Uterus (tissue), 4 donors: ENCODE data around the gene SENP8. TPM values are rescaled to one million over a fixed set of nuclear protein-coding genes. Genes with fewer than 3 reads are reported as not detected.

Experiments used
- DNase-seq, 2 donors: peaks; one replicate each; pipeline ENCODE4 v3.0.0-alpha.2; 2019 to 2020
- H3K27ac ChIP-seq, 2 donors: fragments of 200-600 bp; sonication (generic); 1 replicate in 1 of 2; 2 replicates in 1 of 2; pipeline ENCODE4 v1.5.1; 2016 to 2018
- H3K27me3 ChIP-seq, 2 donors: fragments of 200-600 bp; sonication (generic); one replicate each; pipeline ENCODE4 v1.5.1; 2018 to 2019; ENCODE audit warnings: control low read depth in 1 of 2
- H3K36me3 ChIP-seq, 2 donors: fragments of 200-600 bp; sonication (generic); one replicate each; pipeline ENCODE4 v1.5.1; 2019; ENCODE audit warnings: control low read depth in 1 of 2
- H3K4me1 ChIP-seq, 2 donors: fragments of 200-600 bp; sonication (generic); one replicate each; pipeline ENCODE4 v1.5.1; 2018 to 2019; ENCODE audit warnings: control low read depth in 1 of 2
- H3K4me3 ChIP-seq, 2 donors: fragments of 200-600 bp; sonication (generic); 1 replicate in 1 of 2; 2 replicates in 1 of 2; pipeline ENCODE4 v1.5.1; 2018 to 2019; ENCODE audit warnings: mild to moderate bottlenecking in 1 of 2
- H3K9me3 ChIP-seq, 2 donors: fragments of 200-600 bp; sonication (generic); one replicate each; pipeline ENCODE4 v1.5.1; 2019; ENCODE audit warnings: control low read depth in 1 of 2
- CTCF ChIP-seq, 4 experiments: fragments of 200-600 bp in 2 of 4; fragments of 450-650 bp in 2 of 4; sonication (generic) in 2 of 4; IDR thresholded peaks; one replicate each; pipeline ENCODE4 v1.5.1; 2016 to 2019; ENCODE audit warnings: antibody characterized with exemption in 4 of 4, mild to moderate bottlenecking in 2 of 4, moderate library complexity in 1 of 4
- POLR2A ChIP-seq, 2 donors: fragments of 450-650 bp; IDR thresholded peaks; one replicate each; pipeline ENCODE4 v1.6.1; 2016; ENCODE audit warnings: antibody characterized with exemption in 2 of 2, mild to moderate bottlenecking in 1 of 2, moderate library complexity in 1 of 2
- intact Hi-C: fragments of 100-400 bp; cut with DNase I; formaldehyde crosslinking; loops from one replicate; pipeline ENCODE4 v1.15.1; 2023; ENCODE audit warnings: low total_unique reads
- total RNA-seq, 4 donors: library from RNA; depleted of rRNA in 3 of 4; stranded (reverse); fragments of >200 nt in 3 of 4; gene quantifications; one replicate each; pipeline versions ENCODE4 v1.1.0 to v1.2.4, GENCODE V29; 2014 to 2023
- donor health status: DM: yes; HTN: yes; CAD: no.

The SENP8 gene
- total RNA-seq, 4 donors from 2014 or later, result 0.77 to 5.6 (median 3.5) TPM

- no peaks in the 10 kb centered on the region for H3K36me3 ChIP-seq
- no peaks in the 10 kb centered on the region for H3K4me1 ChIP-seq
- TF ChIP-seq POLR2A (IDR thresholded peaks at IDR 0.05) (no peak), CTCF (IDR thresholded peaks at IDR 0.05) (no peak)
- no peak for DNase-seq
- H3K27me3 ChIP-seq, result no peaks in the 10 kb centered on the region
- no peak overlapping the region for H3K4me3 ChIP-seq
- H3K9me3 ChIP-seq, result no peaks in the 10 kb centered on the region
- no peak overlapping the region for H3K27ac ChIP-seq
- intact Hi-C loops, result no loop called here
These were observed 54.6 kb downstream of the SENP8 start for GRCh38 chr15:72172796-72173195.

GRCh38 chr15:72173401-72173800, 55.2 kb downstream of the SENP8 start:
- no peak overlapping the region for H3K4me3 ChIP-seq
- no peaks in the 10 kb centered on the region for H3K27me3 ChIP-seq
- no peak for DNase-seq
- intact Hi-C loops, result no loop called here
- H3K36me3 ChIP-seq, result no peaks in the 10 kb centered on the region
- no peaks in the 10 kb centered on the region for H3K9me3 ChIP-seq
- H3K27ac ChIP-seq, result no peak overlapping the region
- TF ChIP-seq CTCF (IDR thresholded peaks at IDR 0.05) (no peak), POLR2A (IDR thresholded peaks at IDR 0.05) (no peak)
- H3K4me1 ChIP-seq, result no peaks in the 10 kb centered on the region

GRCh38 chr15:72173864-72174550, 55.8 kb downstream of the SENP8 start:
- no peak overlapping the region for H3K27ac ChIP-seq
- H3K27me3 ChIP-seq, result no peaks in the 10 kb centered on the region
- H3K4me3 ChIP-seq, result no peak overlapping the region
- no peaks in the 10 kb centered on the region for H3K4me1 ChIP-seq
- H3K9me3 ChIP-seq, result no peaks in the 10 kb centered on the region
- TF ChIP-seq POLR2A (IDR thresholded peaks at IDR 0.05) (no peak), CTCF (IDR thresholded peaks at IDR 0.05) (no peak)
- intact Hi-C loops, result no loop called here
- no peaks in the 10 kb centered on the region for H3K36me3 ChIP-seq
- DNase-seq, result no peak

- no peaks in the 10 kb centered on the region for H3K36me3 ChIP-seq
- no peak overlapping the region for H3K4me3 ChIP-seq
- DNase-seq, result no peak
- intact Hi-C loops, result no loop called here
- no peak overlapping the region for H3K27ac ChIP-seq
- H3K4me1 ChIP-seq, result no peaks in the 10 kb centered on the region
- TF ChIP-seq CTCF (IDR thresholded peaks at IDR 0.05) (no peak), POLR2A (IDR thresholded peaks at IDR 0.05) (no peak)
- H3K27me3 ChIP-seq, result no peaks in the 10 kb centered on the region
- no peaks in the 10 kb centered on the region for H3K9me3 ChIP-seq
These were observed 56.5 kb downstream of the SENP8 start for GRCh38 chr15:72174551-72175165.

GRCh38 chr15:72175186-72176044, 57.2 kb downstream of the SENP8 start:
- intact Hi-C loops, result no loop called here
- no peaks in the 10 kb centered on the region for H3K27me3 ChIP-seq
- no peak overlapping the region for H3K4me3 ChIP-seq
- H3K4me1 ChIP-seq, result no peaks in the 10 kb centered on the region
- no peaks in the 10 kb centered on the region for H3K9me3 ChIP-seq
- DNase-seq, result no peak
- H3K36me3 ChIP-seq, result no peaks in the 10 kb centered on the region
- TF ChIP-seq POLR2A (IDR thresholded peaks at IDR 0.05), result no peak
- no peak for TF ChIP-seq CTCF (IDR thresholded peaks at IDR 0.05)
- no peak overlapping the region for H3K27ac ChIP-seq
